Astrocyte (in vitro differentiated cells and primary cell): Measurements from ENCODE around the gene SVIL. TPM values are rescaled to one million over a fixed set of nuclear protein-coding genes. Genes with fewer than 3 reads are reported as not detected.

Experiments
- DNase-seq: peaks from one replicate; pipeline ENCODE4 v3.0.0-alpha.2; 2010; ENCODE audit warnings: low read depth
- FAIRE-seq: peaks from 2 replicates; lab custom pipeline; 2011; peaks lifted over from hg19 to GRCh38; lab: Jason Lieb, UNC
- H2AFZ ChIP-seq: 2 replicates; pipeline ENCODE4 v1.6.0; 2012; ENCODE audit warnings: low read depth, low read length, inconsistent platforms
- H3K27ac ChIP-seq: 2 replicates; pipeline ENCODE4 v1.5.1; 2011; ENCODE audit warnings: low read depth, low read length, inconsistent platforms
- H3K27me3 ChIP-seq: 2 replicates; pipeline ENCODE4 v1.6.0; 2011; ENCODE audit warnings: low read length, inconsistent platforms; ENCODE audit not compliant: insufficient read depth
- H3K36me3 ChIP-seq: 2 replicates; pipeline ENCODE4 v1.5.1; 2011; ENCODE audit warnings: low read length, inconsistent platforms; ENCODE audit not compliant: insufficient read depth
- H3K4me1 ChIP-seq: 2 replicates; pipeline ENCODE4 v1.5.1; 2011; ENCODE audit warnings: low read length, inconsistent platforms; ENCODE audit not compliant: insufficient read depth
- H3K4me2 ChIP-seq: 2 replicates; pipeline ENCODE4 v1.6.0; 2012; ENCODE audit warnings: low read length, inconsistent platforms
- H3K4me3 ChIP-seq: 2 replicates; pipeline ENCODE4 v1.5.1; 2011; ENCODE audit warnings: low read depth, mild to moderate bottlenecking, low read length, inconsistent platforms; ENCODE audit not compliant: insufficient read depth
- H3K79me2 ChIP-seq: 2 replicates; pipeline ENCODE4 v1.6.0; 2012; ENCODE audit warnings: mild to moderate bottlenecking, low read length, inconsistent platforms; ENCODE audit not compliant: insufficient read depth
- H3K9ac ChIP-seq: 2 replicates; pipeline ENCODE4 v1.6.0; 2012; ENCODE audit warnings: mild to moderate bottlenecking, low read length, inconsistent platforms
- H3K9me3 ChIP-seq: 2 replicates; pipeline ENCODE4 v1.5.1; 2012; ENCODE audit warnings: low read depth, mild to moderate bottlenecking, low read length, inconsistent platforms; ENCODE audit not compliant: insufficient read depth
- H4K20me1 ChIP-seq: 2 replicates; pipeline ENCODE4 v1.6.0; 2012; ENCODE audit warnings: low read length, inconsistent platforms; ENCODE audit not compliant: insufficient read depth
- H3K27ac Mint-ChIP-seq: one replicate; pipeline ENCODE4 v1.8.0; 2021; ENCODE audit warnings: mild to moderate bottlenecking, mixed read lengths; ENCODE audit not compliant: unreplicated experiment
- H3K27me3 Mint-ChIP-seq: one replicate; pipeline ENCODE4 v1.8.0; 2021; ENCODE audit warnings: low read depth, mixed read lengths; ENCODE audit not compliant: unreplicated experiment
- H3K36me3 Mint-ChIP-seq: one replicate; pipeline ENCODE4 v1.8.0; 2021; ENCODE audit warnings: low read depth, mixed read lengths; ENCODE audit not compliant: unreplicated experiment
- H3K4me1 Mint-ChIP-seq: one replicate; pipeline ENCODE4 v1.8.0; 2021; ENCODE audit warnings: low read depth, mixed read lengths; ENCODE audit not compliant: unreplicated experiment
- H3K4me3 Mint-ChIP-seq: one replicate; pipeline ENCODE4 v1.8.0; 2021; ENCODE audit warnings: mild to moderate bottlenecking, moderate library complexity, mixed read lengths; ENCODE audit not compliant: unreplicated experiment
- H3K9me3 Mint-ChIP-seq: one replicate; pipeline ENCODE4 v1.8.0; 2021; ENCODE audit warnings: mild to moderate bottlenecking, mixed read lengths; ENCODE audit not compliant: unreplicated experiment
- EZH2 ChIP-seq: IDR thresholded peaks from 2 replicates; pipeline ENCODE4 v1.6.1; 2012; ENCODE audit warnings: mild to moderate bottlenecking, low read length, inconsistent platforms; ENCODE audit not compliant: insufficient read depth
- total RNA-seq: library from RNA; stranded (reverse); gene quantifications from 2 replicates; pipeline ENCODE4 v1.2.1, GENCODE V29; 2021
- TF ChIP-seq, protein P1 (sequence below): IDR thresholded peaks from 2 replicates; pipeline ENCODE4 v1.5.1; 2011; ENCODE audit warnings: low read depth, mild to moderate bottlenecking, inconsistent platforms, low read length, moderate library complexity; ENCODE audit not compliant: insufficient read depth

SVIL gene
- total RNA-seq, 1 donor from 2014 or later: 70.4 TPM

GRCh38 chr10:29448125-29448524 is 186.6 kb downstream of the SVIL start:
- Histone ChIP-seq H3K36me3 (no peaks in the 10 kb centered on the region), H3K9me3 (no peaks in the 10 kb centered on the region), H2AFZ (no peak overlapping the region), H3K27ac (no peak overlapping the region), H3K27me3 (no peaks in the 10 kb centered on the region), H4K20me1 (peaks cover 84% of the 10 kb centered on the region), H3K9ac (no peak overlapping the region), H3K4me1 (no peaks in the 10 kb centered on the region), H3K4me3 (no peak overlapping the region), H3K79me2 (peaks cover 50% of the 10 kb centered on the region), H3K4me2 (no peak overlapping the region)
- DNase-seq: no peak
- no peak overlapping the region for H3K4me3 Mint-ChIP-seq
- H3K27ac Mint-ChIP-seq: no peak overlapping the region
- H3K36me3 Mint-ChIP-seq: no peaks in the 10 kb centered on the region
- no peak for FAIRE-seq
- no peak for TF ChIP-seq EZH2
- TF ChIP-seq, protein P1, sequence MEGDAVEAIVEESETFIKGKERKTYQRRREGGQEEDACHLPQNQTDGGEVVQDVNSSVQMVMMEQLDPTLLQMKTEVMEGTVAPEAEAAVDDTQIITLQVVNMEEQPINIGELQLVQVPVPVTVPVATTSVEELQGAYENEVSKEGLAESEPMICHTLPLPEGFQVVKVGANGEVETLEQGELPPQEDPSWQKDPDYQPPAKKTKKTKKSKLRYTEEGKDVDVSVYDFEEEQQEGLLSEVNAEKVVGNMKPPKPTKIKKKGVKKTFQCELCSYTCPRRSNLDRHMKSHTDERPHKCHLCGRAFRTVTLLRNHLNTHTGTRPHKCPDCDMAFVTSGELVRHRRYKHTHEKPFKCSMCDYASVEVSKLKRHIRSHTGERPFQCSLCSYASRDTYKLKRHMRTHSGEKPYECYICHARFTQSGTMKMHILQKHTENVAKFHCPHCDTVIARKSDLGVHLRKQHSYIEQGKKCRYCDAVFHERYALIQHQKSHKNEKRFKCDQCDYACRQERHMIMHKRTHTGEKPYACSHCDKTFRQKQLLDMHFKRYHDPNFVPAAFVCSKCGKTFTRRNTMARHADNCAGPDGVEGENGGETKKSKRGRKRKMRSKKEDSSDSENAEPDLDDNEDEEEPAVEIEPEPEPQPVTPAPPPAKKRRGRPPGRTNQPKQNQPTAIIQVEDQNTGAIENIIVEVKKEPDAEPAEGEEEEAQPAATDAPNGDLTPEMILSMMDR: no peak
- H3K9me3 Mint-ChIP-seq: peaks cover 6% of the 10 kb centered on the region
- peaks cover 2% of the 10 kb centered on the region for H3K27me3 Mint-ChIP-seq
- H3K4me1 Mint-ChIP-seq: peaks cover 3% of the 10 kb centered on the region

- FAIRE-seq (no peak), DNase-seq (no peak)
- no peak overlapping the region for H3K4me2 ChIP-seq
- H3K9me3 ChIP-seq: no peaks in the 10 kb centered on the region
- no peaks in the 10 kb centered on the region for H3K36me3 ChIP-seq
- H3K4me3 ChIP-seq: no peak overlapping the region
- peak overlapping the region; percentile 77 for H3K27ac Mint-ChIP-seq
- no peaks in the 10 kb centered on the region for H3K27me3 ChIP-seq
- no peak overlapping the region for H2AFZ ChIP-seq
- no peak overlapping the region for H3K4me3 Mint-ChIP-seq
- no peak overlapping the region for H3K27ac ChIP-seq
- peaks cover 72% of the 10 kb centered on the region for H4K20me1 ChIP-seq
- peaks cover 6% of the 10 kb centered on the region for H3K9me3 Mint-ChIP-seq
- H3K36me3 Mint-ChIP-seq: no peaks in the 10 kb centered on the region
- no peak for TF ChIP-seq EZH2
- TF ChIP-seq, protein P1: no peak
- no peaks in the 10 kb centered on the region for H3K4me1 ChIP-seq
- H3K79me2 ChIP-seq: peaks cover 62% of the 10 kb centered on the region
- H3K4me1 Mint-ChIP-seq: peaks cover 3% of the 10 kb centered on the region
- no peak overlapping the region for H3K9ac ChIP-seq
- peaks cover 2% of the 10 kb centered on the region for H3K27me3 Mint-ChIP-seq
Observed at GRCh38 chr10:29446327-29446726, 188.4 kb downstream of the SVIL start.

DNA sequence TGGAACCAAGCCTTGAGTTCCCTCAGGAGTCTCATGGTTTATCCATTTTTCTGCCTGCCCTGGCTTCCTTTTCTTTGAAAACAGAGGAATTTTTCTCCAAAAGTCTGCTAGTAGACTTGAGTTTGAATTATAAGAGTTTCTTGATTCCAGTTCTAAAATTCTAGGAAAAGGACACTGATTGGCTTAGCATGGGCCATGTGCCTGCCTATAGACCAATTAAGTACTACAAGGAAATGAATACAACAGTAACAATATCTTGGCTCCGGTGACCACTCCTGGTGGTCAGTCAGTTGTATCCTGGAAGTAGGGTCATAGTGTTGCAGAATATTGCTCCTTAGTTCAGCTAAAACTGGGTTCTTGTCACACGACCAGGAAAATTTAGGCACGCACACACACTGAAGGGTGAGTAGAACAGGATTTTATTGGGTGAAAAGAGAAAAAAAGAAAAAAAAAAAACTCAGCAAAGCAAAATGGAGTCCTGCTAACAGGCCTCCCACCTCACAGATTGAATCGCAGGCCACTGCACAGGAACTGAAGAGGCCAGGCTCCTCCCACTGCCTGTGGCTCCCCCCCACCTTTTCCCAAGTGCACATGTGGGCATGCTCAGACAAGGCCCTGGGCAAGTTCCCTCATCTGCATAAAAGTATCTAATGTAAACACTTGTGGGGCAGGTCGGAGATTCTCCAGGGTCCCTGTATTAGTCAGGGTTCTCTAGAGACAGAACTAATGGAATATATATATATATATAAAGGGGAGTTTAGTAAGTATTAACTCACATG is 190.8 kb downstream of the SVIL start:
- no peak overlapping the region for H3K9ac ChIP-seq
- peaks cover 3% of the 10 kb centered on the region for H3K4me1 Mint-ChIP-seq
- H3K4me3 ChIP-seq: no peak overlapping the region
- no peaks in the 10 kb centered on the region for H3K4me1 ChIP-seq
- H3K36me3 ChIP-seq: no peaks in the 10 kb centered on the region
- H3K4me3 Mint-ChIP-seq: no peak overlapping the region
- no peak overlapping the region for H2AFZ ChIP-seq
- H3K4me2 ChIP-seq: no peak overlapping the region
- H3K36me3 Mint-ChIP-seq: peaks cover under 1% of the 10 kb centered on the region
- H3K27me3 Mint-ChIP-seq: peaks cover 2% of the 10 kb centered on the region
- H3K9me3 Mint-ChIP-seq: peaks cover 9% of the 10 kb centered on the region
- FAIRE-seq: no peak
- H4K20me1 ChIP-seq: peaks cover 67% of the 10 kb centered on the region
- DNase-seq: peak; percentile 20
- H3K9me3 ChIP-seq: peaks cover 6% of the 10 kb centered on the region
- TF ChIP-seq EZH2: no peak
- TF ChIP-seq, protein P1: no peak
- H3K27me3 ChIP-seq: no peaks in the 10 kb centered on the region
- no peak overlapping the region for H3K27ac Mint-ChIP-seq
- H3K79me2 ChIP-seq: peaks cover 75% of the 10 kb centered on the region
- no peak overlapping the region for H3K27ac ChIP-seq
